Stimulated activated CD4-positive, alpha-beta T cell treated with anti-CD3 and anti-CD28 coated beads, Interleukin-2, amount 100 ng/mL, for 24 hours (primary cell): ENCODE data around the gene IFI27.

ENCODE experiments used
- DNase-seq, 2 donors: peaks; one replicate each; pipeline ENCODE4 v3.0.0-alpha.2; 2020

IFI27 gene

DNA sequence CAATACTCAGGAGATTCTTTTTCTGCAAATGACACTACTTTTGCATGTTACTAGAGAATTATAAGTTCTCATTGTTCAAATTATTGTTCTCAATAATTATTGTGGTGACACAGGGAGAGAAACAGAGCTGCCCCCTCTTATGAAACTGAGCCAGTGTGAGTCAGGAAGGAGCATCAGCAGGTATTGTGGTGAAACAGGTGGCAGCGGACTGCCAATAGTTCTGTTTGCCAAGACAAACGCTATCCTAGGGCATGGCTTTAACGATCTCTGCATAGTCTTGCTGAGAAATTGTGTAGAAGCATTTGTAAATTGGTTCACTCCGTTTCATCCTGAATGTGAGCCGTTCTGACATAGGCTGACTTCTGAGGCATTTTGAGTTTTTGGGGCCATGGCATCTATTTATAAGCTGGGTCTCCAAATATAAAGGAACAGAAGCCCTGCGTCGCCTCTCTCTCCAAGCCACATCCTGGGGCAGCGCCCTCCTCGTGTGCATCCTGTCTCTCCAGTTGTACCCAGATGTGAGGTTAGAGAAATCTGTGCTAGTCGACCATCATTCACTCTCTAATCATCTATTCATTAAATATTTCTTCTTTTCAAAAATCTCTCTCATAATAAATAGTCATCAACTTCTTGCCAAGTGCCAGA lies 47.8 kb downstream of the IFI27 start:
- peak in 1 of 2 donors; percentile 33 for DNase-seq

DNA sequence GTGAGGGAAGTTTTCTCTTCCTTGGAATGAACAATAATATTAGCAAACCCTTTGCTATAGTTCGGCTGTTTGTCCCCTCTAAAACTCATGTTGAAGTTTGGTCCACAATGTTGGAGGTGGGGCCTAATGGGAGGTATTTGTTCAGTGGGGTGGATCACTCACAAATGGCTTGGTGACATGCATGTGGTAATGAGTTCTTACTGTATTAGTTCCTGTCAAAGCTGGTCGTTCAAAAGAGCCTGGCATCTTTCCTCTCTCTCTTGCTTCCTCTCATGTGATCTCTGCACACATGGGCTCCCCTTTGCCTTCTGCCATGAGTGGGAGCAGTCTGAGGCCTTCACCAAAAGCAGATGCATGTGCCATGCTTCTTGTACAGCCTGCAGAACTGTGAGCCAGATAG lies 50.5 kb downstream of the IFI27 start:
- DNase-seq, result no peak

DNA sequence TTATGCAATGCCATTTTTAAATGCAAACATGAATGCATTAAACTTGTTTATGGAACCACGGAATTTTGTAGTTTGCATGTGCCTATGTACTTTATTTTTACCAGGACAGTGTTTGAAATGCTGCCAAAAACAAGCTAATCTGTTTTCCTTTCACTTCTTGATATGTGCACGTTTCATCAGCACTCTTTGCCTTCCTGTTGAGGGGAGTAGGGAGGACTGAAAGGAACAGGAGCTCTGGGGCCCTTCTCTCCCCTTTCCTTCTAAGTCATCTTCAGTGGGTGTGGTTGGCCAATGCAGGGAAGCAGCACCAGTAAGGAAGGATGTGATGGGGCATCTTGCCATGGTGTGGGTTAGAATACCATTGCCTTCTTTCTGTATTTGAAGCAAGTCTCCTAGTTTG lies 51.4 kb downstream of the IFI27 start:
- no peak for DNase-seq

DNA sequence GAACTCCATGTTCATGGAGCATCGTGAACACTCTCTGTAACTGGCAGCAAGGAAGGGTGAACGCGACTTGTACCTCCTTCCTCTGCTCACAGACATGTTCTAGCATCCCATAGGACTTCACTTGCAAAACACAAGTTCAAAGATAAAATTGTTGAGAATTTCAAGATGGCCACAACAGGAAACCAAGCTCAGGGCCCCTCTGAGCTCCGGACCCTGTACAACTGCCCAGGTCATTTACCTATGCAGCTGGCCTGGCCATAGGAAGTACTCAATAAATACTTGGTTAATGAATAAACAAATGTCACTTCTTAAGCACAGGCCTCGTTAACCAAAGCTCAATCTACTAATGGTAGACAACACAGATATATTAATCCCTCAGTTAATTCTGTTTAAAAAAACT lies 51.9 kb downstream of the IFI27 start:
- no peak for DNase-seq

DNA sequence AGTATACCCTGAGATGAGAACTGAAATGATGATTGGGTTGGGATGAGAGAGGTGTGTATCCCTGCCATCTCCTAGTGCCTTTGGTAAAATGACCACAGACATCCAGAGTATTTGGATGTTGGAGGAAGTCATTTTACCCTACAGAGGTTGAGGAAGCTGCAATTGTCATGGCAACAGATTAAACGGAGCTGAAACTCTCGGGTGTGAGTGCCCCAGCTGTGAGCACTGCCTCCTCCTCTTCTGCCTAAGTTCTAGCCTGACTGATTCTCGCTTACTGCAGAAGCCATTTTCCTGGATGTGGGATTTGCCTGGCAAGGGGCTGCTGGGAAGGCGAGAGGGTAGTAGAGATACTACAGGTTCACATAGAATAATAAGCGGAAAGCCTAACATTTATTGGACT lies 53.3 kb downstream of the IFI27 start:
- DNase-seq, result no peak

DNA sequence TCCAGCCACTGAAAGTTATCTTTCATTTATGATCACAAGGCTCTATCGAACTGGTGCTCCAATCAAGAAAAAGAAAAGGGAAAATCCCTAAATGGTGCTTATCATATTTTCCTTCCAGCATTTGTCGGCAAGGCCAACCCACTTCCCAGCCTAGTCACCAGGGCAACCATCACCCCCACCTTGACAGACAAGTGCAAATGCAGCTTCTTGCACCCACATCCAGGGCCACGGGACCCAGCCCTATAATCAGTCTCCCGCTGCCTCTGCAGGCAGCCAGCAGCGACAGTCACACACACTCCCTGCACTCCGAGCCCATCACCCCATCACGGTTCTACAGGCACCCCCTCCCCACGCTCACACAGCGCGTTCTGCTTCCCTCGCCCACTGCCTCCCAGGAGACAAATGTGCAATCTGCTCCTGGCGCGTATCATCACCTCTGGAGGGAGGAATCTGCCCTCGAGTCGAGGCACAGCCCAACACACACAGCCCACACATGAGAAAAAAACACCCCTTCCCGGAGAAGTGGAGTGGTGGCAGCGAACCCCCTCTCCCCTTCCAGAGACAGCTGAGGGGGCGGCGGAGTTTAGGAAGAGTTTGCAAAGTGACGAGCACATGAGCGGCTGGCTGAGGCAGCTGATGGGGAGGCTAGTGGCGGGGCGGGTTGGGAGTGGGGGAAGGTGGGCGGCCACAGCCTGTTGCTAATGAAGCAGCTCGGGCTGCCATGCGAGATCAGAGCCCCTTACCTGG lies 54.3 kb downstream of the IFI27 start:
- DNase-seq, result peak; percentile 33 to 58

DNA sequence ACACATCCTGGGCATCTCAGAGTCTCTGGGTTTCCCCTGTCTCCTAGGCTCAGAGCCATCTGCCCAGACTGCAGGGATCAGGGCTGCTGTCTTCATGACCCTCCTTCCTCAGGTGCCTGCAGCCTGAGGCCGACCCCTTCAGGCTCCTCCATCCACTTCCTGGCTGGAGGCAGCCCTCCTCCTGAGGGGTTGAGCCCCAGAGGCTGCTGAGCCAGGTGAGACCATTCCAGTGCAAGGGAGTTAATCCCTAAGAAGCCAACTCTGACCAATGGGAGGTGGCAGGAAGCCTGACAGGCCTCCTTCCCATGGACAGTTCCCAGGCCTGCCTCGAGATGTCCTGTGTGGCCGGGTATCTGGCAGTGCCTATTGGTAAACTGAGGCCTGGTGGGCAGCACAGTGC lies 55.2 kb downstream of the IFI27 start:
- no peak for DNase-seq
